Esophagus muscularis mucosa (tissue), 3 donors: ENCODE data around the gene KLK1.

Experiments used
- POLR2A ChIP-seq: fragments of 450-650 bp; IDR thresholded peaks from one replicate; pipeline ENCODE4 v1.6.1; 2017; ENCODE audit warnings: antibody characterized with exemption, moderate library complexity, mild to moderate bottlenecking, low read depth
- TF ChIP-seq, protein P1 (sequence below), 3 experiments: fragments of 200-600 bp in 2 of 3; fragments of 450-650 bp in 1 of 3; sonication (generic) in 2 of 3; IDR thresholded peaks; one replicate each; pipeline ENCODE4 v1.5.1; 2017 to 2019; ENCODE audit warnings: antibody characterized with exemption in 3 of 3, mild to moderate bottlenecking in 2 of 3, moderate library complexity in 1 of 3

DNA sequence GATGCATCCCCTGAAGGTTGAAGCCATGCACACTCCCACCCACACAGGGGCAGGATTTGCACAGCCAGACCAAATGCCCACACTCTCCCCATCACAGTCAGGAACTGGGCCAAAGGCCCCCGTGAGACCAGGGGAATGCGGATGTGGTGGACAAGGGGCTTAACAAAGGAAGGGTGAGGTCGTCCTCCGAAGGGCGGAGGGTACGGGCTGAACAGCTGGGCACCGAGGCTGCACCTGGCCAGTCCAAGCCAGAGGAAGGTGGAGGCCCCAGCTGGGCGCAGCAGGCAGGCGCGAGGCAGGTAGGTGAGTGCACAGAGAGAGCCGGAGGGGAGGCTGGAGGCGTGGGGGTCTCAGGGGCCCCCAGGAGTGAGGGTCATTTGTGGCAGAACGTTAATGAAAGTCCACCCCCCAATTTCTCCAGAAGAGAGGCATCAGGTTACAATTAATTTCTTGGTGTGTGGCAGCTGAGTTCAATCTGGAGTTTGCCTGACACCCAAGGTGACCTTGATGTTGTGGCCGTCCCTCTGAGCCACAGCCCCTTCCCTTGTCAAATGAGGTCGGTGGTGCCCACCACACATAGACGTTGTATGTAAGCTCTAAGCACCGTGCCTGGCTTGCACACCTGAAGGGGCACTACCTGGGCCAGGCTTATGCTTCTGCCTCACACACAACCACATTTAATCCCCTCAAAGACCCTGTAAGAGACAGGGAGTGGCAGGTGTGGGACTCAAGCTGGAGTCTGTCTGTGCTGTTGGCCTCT lies 6.9 kb upstream of the KLK1 start:
- TF ChIP-seq POLR2A = no peak
- TF ChIP-seq, protein P1, sequence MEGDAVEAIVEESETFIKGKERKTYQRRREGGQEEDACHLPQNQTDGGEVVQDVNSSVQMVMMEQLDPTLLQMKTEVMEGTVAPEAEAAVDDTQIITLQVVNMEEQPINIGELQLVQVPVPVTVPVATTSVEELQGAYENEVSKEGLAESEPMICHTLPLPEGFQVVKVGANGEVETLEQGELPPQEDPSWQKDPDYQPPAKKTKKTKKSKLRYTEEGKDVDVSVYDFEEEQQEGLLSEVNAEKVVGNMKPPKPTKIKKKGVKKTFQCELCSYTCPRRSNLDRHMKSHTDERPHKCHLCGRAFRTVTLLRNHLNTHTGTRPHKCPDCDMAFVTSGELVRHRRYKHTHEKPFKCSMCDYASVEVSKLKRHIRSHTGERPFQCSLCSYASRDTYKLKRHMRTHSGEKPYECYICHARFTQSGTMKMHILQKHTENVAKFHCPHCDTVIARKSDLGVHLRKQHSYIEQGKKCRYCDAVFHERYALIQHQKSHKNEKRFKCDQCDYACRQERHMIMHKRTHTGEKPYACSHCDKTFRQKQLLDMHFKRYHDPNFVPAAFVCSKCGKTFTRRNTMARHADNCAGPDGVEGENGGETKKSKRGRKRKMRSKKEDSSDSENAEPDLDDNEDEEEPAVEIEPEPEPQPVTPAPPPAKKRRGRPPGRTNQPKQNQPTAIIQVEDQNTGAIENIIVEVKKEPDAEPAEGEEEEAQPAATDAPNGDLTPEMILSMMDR (IDR thresholded peaks at IDR 0.05) = no peak
